GM12878 (cell line): Measurements from ENCODE around the gene NGDN. TPM values are rescaled to one million over a fixed set of nuclear protein-coding genes. Genes with fewer than 3 reads are reported as not detected.

Experiments used
- BCLAF1 ChIP-seq: fragments of 450-650 bp; IDR thresholded peaks from 2 replicates; pipeline ENCODE4 v1.6.1; 2017; ENCODE audit warnings: antibody characterized with exemption, mild to moderate bottlenecking, moderate library complexity
- CBX5 ChIP-seq: sonication (generic); IDR thresholded peaks from 2 replicates; pipeline ENCODE4 v1.6.1; 2016; ENCODE audit warnings: low read depth, moderate library complexity, mild to moderate bottlenecking, inconsistent platforms
- CREB1 ChIP-seq: IDR thresholded peaks from 2 replicates; pipeline ENCODE4 v1.6.1; 2012; ENCODE audit warnings: low read depth, mild to moderate bottlenecking, inconsistent platforms
- KAT2A ChIP-seq: conservative IDR thresholded peaks from 2 replicates; pipeline ENCODE4 v1.6.1; 2011; ENCODE audit warnings: low read depth, low read length; ENCODE audit not compliant: control insufficient read depth
- SP1 ChIP-seq: IDR thresholded peaks from one replicate; pipeline ENCODE4 v1.6.1; 2011; ENCODE audit warnings: low read depth, low read length
- TARDBP ChIP-seq: IDR thresholded peaks from 2 replicates; pipeline ENCODE4 v1.6.1; 2016; ENCODE audit warnings: borderline replicate concordance
- TCF3 ChIP-seq: IDR thresholded peaks from 2 replicates; pipeline ENCODE4 v1.6.1; 2012; ENCODE audit warnings: low read depth, mild to moderate bottlenecking, low read length, borderline replicate concordance; ENCODE audit not compliant: insufficient read depth
- ZBTB33 ChIP-seq: fragments of 450-650 bp; IDR thresholded peaks from 2 replicates; pipeline ENCODE4 v1.6.1; 2017; ENCODE audit warnings: mild to moderate bottlenecking
- ZNF274 ChIP-seq: IDR thresholded peaks from one replicate; pipeline ENCODE4 v1.8.0; 2011; ENCODE audit not compliant: insufficient read length, insufficient read depth
- polyA plus RNA-seq, 11 experiments: library from polyadenylated mRNA; depleted of rRNA in 4 of 11; unstranded in 6 of 11; stranded (reverse) in 5 of 11; fragments of >200 nt; fragmentation: Nextera tagmentation in 4 of 11; fragmentation: Illumina TruSeq in 1 of 11; extraction: Ambion mirVana in 4 of 11; extraction: Trizol in 1 of 11; gene quantifications; 1 replicate in 1 of 11; 2 replicates in 10 of 11; pipeline versions ENCODE4 v1.2.1 to v1.2.3, GENCODE V29; 2011 to 2016; ENCODE audit warnings: inconsistent platforms in 2 of 11, missing spikeins in 2 of 11, low read depth in 1 of 11
- total RNA-seq, 4 experiments: library from RNA; depleted of rRNA in 3 of 4; stranded (reverse); fragments of >200 nt in 3 of 4; fragmentation: Illumina TruSeq in 1 of 4; extraction: Trizol in 1 of 4; gene quantifications; 2 replicates each; pipeline versions ENCODE4 v1.2.1 to v1.2.3, GENCODE V29; 2013 to 2021

The NGDN gene
- total and polyA plus RNA-seq, 10 of the 15 experiments (the other 5 are each of a cell fraction or from before 2014, with no cell fraction given), result 40.4 to 163 (median 71.4) TPM

- TF ChIP-seq CBX5, result no peak
- no peak for TF ChIP-seq TCF3
- no peak for TF ChIP-seq KAT2A
- TF ChIP-seq SP1, result no peak
- no peak for TF ChIP-seq TARDBP
- no peak for TF ChIP-seq CREB1
- TF ChIP-seq ZNF274, result no peak
- TF ChIP-seq ZBTB33, result no peak
- TF ChIP-seq BCLAF1, result no peak
- TF ChIP-seq, all 136 proteins: peak for 0
Measured at GRCh38 chr14:23431486-23431885, 38.0 kb upstream of the NGDN start (continued).
